Loucy (cell line): Measurements from ENCODE around the gene GAST.

Experiments
- H2AFZ ChIP-seq: fragments of 200-600 bp; sonication (generic); 2 replicates; pipeline ENCODE4 v1.6.0; 2016; ENCODE audit warnings: antibody characterized with exemption, mild to moderate bottlenecking, low read length, moderate library complexity
- H3F3A ChIP-seq: fragments of 200-600 bp; 2 replicates; pipeline ENCODE4 v1.6.0; 2016; ENCODE audit warnings: antibody characterized with exemption, low read depth, mild to moderate bottlenecking
- H3K27me3 ChIP-seq: fragments of 200-600 bp; sonication (generic); 2 replicates; pipeline ENCODE4 v1.6.1; 2014; ENCODE audit warnings: low read length, mild to moderate bottlenecking; ENCODE audit not compliant: insufficient read depth, poor library complexity, severe bottlenecking
- H3K36me3 ChIP-seq: fragments of 200-600 bp; sonication (generic); 2 replicates; pipeline ENCODE4 v1.6.1; 2016; ENCODE audit warnings: low read length; ENCODE audit not compliant: insufficient read depth
- H3K4me1 ChIP-seq: fragments of 200-600 bp; sonication (generic); 2 replicates; pipeline ENCODE4 v1.5.1; 2014; ENCODE audit warnings: low read length, mild to moderate bottlenecking; ENCODE audit not compliant: insufficient read depth, poor library complexity, severe bottlenecking
- H3K4me2 ChIP-seq: fragments of 200-600 bp; sonication (generic); 2 replicates; pipeline ENCODE4 v1.6.0; 2014; ENCODE audit warnings: antibody characterized with exemption, low read length, low read depth, mild to moderate bottlenecking; ENCODE audit not compliant: poor library complexity, severe bottlenecking
- H3K4me3 ChIP-seq: fragments of 200-600 bp; sonication (generic); 2 replicates; pipeline ENCODE4 v1.5.1; 2014; ENCODE audit warnings: low read length, mild to moderate bottlenecking, mixed read lengths; ENCODE audit not compliant: poor library complexity, severe bottlenecking
- H3K79me2 ChIP-seq: fragments of 200-600 bp; sonication (generic); 2 replicates; pipeline ENCODE4 v1.6.1; 2014; ENCODE audit warnings: low read length; ENCODE audit not compliant: insufficient read depth
- H3K9ac ChIP-seq: fragments of 200-600 bp; sonication (generic); 2 replicates; pipeline ENCODE4 v1.6.0; 2014; ENCODE audit warnings: mild to moderate bottlenecking, low read depth, low read length, moderate library complexity; ENCODE audit not compliant: poor library complexity, severe bottlenecking
- H3K9me2 ChIP-seq: fragments of 200-600 bp; sonication (generic); replicated peaks from 2 replicates; pipeline ENCODE4 v1.6.1; 2016; ENCODE audit warnings: low read depth, low read length, mixed read lengths
- H3K9me3 ChIP-seq: fragments of 200-600 bp; sonication (generic); 2 replicates; pipeline ENCODE4 v1.6.1; 2014; ENCODE audit warnings: mild to moderate bottlenecking, antibody characterized with exemption, low read length, low read depth; ENCODE audit not compliant: insufficient read depth
- H4K20me1 ChIP-seq: fragments of 200-600 bp; sonication (generic); 2 replicates; pipeline ENCODE4 v1.6.0; 2014; ENCODE audit warnings: antibody characterized with exemption, low read length, mild to moderate bottlenecking; ENCODE audit not compliant: insufficient read depth, poor library complexity, severe bottlenecking
- EZH2phosphoT487 ChIP-seq: fragments of 200-600 bp; IDR thresholded peaks from 2 replicates; pipeline ENCODE4 v1.6.1; 2018; ENCODE audit warnings: antibody characterized with exemption, mild to moderate bottlenecking, moderate library complexity, borderline replicate concordance
- TF ChIP-seq, protein P1 (sequence below): fragments of 200-600 bp; sonication (generic); conservative IDR thresholded peaks from 2 replicates; pipeline ENCODE4 v1.5.1; 2014; ENCODE audit warnings: mild to moderate bottlenecking, antibody characterized with exemption, low read length

GAST gene

GRCh38 chr17:41728056-41728455 lies 15.9 kb downstream of the GAST start:
- H3K4me1 ChIP-seq: peaks cover 4% of the 10 kb centered on the region
- H3K9ac ChIP-seq: no peak overlapping the region
- no peak overlapping the region for H3K4me2 ChIP-seq

GRCh38 chr17:41730479-41730878 lies 18.3 kb downstream of the GAST start:
- Histone ChIP-seq H4K20me1 (no peaks in the 10 kb centered on the region), H3K9ac (no peak overlapping the region), H3K79me2 (no peaks in the 10 kb centered on the region), H3F3A (no peaks in the 10 kb centered on the region), H3K9me3 (no peaks in the 10 kb centered on the region), H3K27me3 (no peaks in the 10 kb centered on the region), H3K36me3 (no peaks in the 10 kb centered on the region), H3K4me3 (no peak overlapping the region), H3K4me1 (peaks cover 4% of the 10 kb centered on the region), H3K9me2 (no peaks in the 10 kb centered on the region), H2AFZ (no peak overlapping the region), H3K4me2 (no peak overlapping the region)
- TF ChIP-seq, protein P1, sequence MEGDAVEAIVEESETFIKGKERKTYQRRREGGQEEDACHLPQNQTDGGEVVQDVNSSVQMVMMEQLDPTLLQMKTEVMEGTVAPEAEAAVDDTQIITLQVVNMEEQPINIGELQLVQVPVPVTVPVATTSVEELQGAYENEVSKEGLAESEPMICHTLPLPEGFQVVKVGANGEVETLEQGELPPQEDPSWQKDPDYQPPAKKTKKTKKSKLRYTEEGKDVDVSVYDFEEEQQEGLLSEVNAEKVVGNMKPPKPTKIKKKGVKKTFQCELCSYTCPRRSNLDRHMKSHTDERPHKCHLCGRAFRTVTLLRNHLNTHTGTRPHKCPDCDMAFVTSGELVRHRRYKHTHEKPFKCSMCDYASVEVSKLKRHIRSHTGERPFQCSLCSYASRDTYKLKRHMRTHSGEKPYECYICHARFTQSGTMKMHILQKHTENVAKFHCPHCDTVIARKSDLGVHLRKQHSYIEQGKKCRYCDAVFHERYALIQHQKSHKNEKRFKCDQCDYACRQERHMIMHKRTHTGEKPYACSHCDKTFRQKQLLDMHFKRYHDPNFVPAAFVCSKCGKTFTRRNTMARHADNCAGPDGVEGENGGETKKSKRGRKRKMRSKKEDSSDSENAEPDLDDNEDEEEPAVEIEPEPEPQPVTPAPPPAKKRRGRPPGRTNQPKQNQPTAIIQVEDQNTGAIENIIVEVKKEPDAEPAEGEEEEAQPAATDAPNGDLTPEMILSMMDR: no peak
- TF ChIP-seq EZH2phosphoT487: no peak

More at GRCh38 chr17:41728056-41728455, 15.9 kb downstream of the GAST start:
- no peaks in the 10 kb centered on the region for H3K27me3 ChIP-seq
- no peaks in the 10 kb centered on the region for H4K20me1 ChIP-seq
- H3K9me3 ChIP-seq: no peaks in the 10 kb centered on the region
- no peak overlapping the region for H2AFZ ChIP-seq
- H3K4me3 ChIP-seq: no peak overlapping the region
- no peaks in the 10 kb centered on the region for H3K9me2 ChIP-seq
- TF ChIP-seq, protein P1: no peak
- no peak for TF ChIP-seq EZH2phosphoT487
- H3K36me3 ChIP-seq: no peaks in the 10 kb centered on the region
- H3K79me2 ChIP-seq: no peaks in the 10 kb centered on the region
- no peaks in the 10 kb centered on the region for H3F3A ChIP-seq

DNA sequence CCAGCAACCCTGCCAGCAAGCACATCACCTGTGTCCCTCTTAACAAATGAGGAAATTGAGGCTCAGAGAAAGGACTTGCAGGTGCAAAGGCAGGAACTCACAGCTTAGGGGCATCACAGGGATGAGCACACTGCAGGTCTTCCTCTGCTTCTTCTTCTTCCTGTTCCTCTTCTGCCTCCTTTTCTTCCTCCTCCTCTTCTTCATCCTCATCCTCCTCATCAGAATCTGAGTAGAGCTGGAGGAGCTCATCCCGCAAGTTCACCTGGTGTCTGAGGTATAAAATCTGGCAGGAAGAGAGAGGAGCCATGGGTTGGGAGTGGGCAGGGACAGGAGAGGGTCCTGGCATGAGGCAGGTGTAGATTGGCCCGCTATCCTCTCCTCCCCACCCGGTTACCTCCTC lies 19.7 kb downstream of the GAST start:
- peaks cover 4% of the 10 kb centered on the region for H3K4me1 ChIP-seq
- H3K4me3 ChIP-seq: no peak overlapping the region
- no peaks in the 10 kb centered on the region for H3F3A ChIP-seq

More for the DNA sequence above, 19.7 kb downstream of the GAST start:
- H4K20me1 ChIP-seq: no peaks in the 10 kb centered on the region
- H2AFZ ChIP-seq: peak overlapping the region; percentile 55; the same call in 1 of the 2 replicates
- no peak overlapping the region for H3K9ac ChIP-seq
- TF ChIP-seq, protein P1: no peak
- TF ChIP-seq EZH2phosphoT487: no peak
- H3K4me2 ChIP-seq: no peak overlapping the region
- no peaks in the 10 kb centered on the region for H3K9me3 ChIP-seq
- no peaks in the 10 kb centered on the region for H3K36me3 ChIP-seq
- no peaks in the 10 kb centered on the region for H3K9me2 ChIP-seq
- no peaks in the 10 kb centered on the region for H3K27me3 ChIP-seq
- H3K79me2 ChIP-seq: no peaks in the 10 kb centered on the region
